Uterus (tissue), 2 donors: ENCODE data around the gene ZNF669.

Experiments
- CTCF ChIP-seq, 4 experiments: fragments of 200-600 bp in 2 of 4; fragments of 450-650 bp in 2 of 4; sonication (generic) in 2 of 4; IDR thresholded peaks; one replicate each; pipeline ENCODE4 v1.5.1; 2016 to 2019; ENCODE audit warnings: antibody characterized with exemption in 4 of 4, mild to moderate bottlenecking in 2 of 4, moderate library complexity in 1 of 4
- POLR2A ChIP-seq, 2 donors: fragments of 450-650 bp; IDR thresholded peaks; one replicate each; pipeline ENCODE4 v1.6.1; 2016; ENCODE audit warnings: antibody characterized with exemption in 2 of 2, mild to moderate bottlenecking in 1 of 2, moderate library complexity in 1 of 2

GRCh38 chr1:247079141-247079874 lies 24.8 kb downstream of the ZNF669 start:
- TF ChIP-seq CTCF (IDR thresholded peaks at IDR 0.05) (no peak), POLR2A (IDR thresholded peaks at IDR 0.05) (no peak)
